HG02759 (cell line): ENCODE data around the gene SRRM1.
"Not testable (repeated sequence)": the region's sequence is repeated elsewhere in the genome, so short reads cannot be mapped to it uniquely, and the experiment has no call there.

Experiments
- ATAC-seq: cut with Tn5 transposase; IDR thresholded peaks from one replicate; pipeline ENCODE4 v1.9.1; 2021; ENCODE audit warnings: mild to moderate bottlenecking, moderate library complexity; ENCODE audit not compliant: unreplicated experiment

SRRM1 gene

DNA sequence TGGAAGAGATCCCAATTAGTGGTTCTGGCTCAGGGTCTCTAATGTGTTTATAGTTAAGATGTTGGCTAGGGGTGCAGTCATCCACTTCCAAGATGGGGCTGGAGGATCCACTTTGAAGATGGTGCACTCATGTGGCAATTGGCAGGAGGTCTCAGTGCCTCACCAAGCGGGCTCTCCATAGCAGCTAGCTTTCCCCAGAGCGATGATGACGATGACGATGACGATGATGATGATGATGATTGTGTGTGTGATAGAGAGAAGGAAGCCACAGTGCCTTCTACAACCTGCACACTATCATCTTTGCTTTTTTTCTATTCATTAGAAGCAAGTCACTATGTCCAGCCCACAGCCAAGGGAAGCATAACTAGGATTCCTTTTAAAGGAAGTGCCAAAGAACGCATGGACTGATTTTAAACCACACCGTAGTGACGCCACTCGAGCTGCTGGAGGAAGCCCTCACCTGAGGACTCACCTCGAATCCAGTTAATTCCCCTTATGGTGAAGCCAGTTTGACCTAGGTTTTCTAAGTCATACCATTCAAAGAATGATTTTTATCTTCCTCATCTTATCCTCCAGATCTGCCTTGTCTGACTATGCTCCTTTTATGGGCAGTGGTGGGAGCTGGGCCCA lies 49.4 kb downstream of the SRRM1 start:
- no peak for ATAC-seq

DNA sequence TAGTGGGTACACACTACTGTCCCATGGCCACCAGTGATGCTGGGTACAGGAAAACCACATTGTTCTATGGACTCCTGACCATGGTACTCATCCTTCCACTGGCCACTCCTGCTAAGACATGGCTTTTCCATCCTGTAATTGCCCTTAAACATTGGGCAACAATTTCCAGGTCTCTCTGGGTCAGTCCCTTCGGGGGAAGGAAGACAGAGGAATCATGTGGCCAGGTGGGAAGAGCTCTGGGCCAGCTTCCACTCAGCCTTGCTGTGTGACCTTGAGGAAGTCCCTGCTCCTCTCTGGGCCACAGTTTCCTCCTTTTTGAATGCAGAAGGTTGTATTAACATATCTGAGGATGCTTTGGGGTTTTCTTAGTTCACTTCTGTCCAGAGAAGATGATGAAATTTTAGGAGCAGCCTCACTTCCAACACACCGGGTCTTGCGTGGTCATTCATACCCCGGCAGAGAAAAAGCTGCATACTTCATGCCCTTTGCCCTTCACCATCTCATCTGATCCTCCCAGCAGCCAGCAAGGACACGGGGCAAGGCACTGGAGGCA lies 50.8 kb downstream of the SRRM1 start:
- ATAC-seq, result no peak

DNA sequence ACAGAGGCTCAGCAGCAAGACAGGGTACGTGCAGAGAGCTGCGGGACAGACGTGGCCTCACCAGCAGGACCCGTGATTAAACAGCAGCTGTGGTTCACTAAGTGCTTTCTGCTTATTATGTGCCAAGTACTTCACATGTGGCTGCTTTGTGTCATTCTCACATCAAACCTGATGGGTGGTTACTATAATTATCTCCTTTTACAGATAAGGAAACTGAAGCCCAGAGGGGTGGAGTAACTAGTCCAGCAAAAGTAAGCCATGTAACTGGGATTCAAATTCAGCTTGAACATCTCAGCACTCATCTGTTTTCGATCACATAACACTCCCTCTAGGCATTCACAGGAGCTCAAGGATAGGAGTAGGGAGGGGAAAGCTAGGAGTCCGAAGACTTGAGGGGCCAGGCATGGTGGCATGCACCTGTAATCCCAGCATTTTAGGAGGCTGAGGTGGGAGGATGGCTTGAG lies 51.3 kb downstream of the SRRM1 start:
- ATAC-seq, result no peak

DNA sequence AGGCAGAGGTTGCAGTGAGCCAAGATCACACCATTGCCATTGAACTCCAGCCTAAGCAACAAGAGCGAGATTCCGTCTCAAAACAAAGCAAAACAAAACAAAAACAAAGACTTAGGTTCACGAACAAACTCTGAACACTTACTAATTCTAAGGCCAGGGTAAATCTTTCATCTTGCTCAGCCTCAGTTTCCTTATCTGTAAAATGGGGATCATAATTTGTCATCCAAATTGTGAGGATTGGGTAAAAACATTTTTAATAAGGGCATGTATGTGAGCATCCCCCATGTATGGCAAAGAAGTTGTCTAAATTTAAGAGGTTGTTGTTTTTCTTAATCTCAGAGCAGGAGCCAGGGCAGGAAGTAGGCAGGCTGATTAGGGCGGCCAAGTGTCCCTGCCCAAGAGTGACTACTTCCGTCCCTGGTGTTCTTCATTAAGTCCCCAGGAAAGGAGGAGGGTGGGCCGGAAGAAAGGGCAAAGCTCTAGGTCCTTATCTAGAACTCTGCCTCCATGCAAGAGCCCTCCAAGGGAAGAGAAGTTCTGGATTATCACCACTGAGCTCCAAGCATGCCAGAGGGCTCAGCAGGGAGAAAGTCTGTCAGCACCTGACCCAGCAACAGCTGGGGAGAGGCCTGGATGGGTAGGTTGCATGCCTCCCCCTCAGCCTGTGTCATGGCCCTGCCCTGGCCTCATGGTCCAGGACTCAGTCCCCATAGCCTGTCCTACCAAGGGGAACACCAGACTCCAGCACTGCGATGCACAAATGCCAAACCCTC lies 52.3 kb downstream of the SRRM1 start:
- ATAC-seq, result no peak

DNA sequence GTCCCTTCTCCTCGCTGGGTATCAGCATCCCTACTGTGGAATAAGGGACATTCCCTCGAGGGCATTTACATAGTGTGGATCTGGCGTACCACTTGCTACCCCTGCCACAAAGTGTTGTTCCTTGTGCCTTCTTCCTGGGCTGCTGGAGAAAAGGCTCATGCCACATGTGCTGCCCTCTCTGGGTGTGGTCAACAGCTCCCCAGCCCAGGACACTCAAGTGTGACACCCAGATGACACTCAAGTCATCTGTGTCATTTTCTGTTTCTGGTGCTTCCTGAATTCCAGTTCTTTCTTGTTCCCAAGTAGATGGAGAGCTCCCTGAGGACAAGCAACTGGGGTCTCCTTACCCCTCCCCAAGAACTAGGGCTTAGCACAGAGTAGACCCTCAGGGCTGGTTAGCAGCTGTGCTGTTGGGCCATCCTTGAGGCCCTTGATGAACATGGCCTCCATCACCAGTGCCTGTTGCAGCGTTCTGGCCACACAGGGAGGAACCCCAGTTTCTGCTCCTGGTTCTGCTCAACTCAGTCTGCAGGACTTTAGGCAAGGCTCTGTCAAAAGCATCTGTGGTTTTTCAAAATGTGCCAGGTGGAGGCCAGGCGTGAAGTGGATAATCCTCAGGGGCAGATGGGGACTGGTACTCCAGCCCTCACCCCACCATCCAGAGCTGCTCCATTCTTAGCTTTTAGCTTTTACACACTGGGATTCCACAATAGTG lies 53.1 kb downstream of the SRRM1 start:
- no peak for ATAC-seq

DNA sequence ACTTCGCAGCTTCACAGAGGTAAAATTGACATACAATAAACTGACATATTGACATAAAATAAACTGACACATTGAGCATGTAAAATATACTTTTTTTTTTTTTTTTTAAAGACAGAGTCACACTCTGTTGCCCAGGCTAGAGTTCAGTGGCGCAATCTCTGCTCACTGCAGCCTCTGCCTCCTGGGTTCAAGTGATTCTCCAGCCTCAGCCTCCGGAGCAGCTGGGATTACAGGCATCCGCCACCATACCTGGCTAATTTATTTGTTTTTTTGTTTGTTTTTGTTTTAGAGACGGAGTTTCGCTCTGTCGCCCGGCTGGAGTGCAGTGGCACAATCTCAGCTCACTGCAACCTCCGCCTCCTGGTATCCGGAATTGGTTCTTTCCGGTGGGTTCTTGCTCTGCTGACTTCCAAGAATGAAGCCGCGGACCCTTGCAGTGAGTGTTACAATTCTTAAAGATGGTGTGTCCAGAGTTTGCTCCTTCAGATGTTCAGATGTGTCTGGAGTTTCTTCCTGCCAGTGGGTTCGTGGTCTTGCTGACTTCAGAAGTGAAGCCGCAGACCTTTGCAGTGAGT lies 53.7 kb downstream of the SRRM1 start:
- no peak for ATAC-seq

DNA sequence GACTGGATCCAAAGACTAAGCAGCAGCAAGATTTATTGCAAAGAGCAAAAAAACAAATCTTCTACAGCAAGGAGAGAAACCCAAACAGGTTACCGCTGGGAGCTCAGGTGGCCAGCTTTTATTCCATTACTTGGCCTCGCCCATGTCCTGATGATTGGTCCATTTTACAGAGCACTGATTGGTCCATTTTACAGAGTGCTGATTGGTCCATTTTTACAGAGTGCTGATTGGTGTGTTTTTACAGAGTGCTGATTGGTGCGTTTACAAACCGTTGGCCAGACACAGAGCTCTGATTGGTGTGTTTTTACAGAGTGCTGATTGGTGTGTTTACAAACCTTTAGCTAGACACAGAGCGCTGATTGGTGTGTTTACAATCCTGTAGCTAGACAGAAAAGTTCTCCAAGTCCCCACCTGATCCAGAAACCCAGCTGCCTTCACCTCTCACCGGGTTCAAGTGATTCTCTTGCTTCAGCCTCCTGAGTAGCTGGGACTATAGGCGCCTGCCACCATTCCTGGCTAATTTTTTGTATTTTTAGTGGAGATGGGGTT lies 54.4 kb downstream of the SRRM1 start:
- not testable (repeated sequence) for ATAC-seq

DNA sequence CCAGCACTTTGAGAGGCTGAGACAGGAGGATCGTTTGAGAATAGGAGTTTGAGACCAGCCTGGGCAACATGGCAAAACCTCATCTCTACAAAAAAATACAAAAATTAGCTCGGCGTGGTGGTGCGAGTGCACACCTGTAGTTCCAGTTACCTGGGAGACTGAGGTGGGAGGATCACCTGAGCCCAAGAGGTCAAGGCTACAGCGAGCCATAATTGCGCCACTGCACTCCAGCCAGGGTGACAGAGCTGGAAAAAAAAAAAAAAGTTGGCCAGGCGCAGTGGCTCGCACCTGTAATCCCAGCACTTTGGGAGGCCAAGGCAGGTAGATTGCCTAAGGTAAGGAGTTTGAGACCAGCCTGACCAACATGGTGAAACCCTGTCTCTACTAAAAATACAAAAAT lies 55.2 kb downstream of the SRRM1 start:
- ATAC-seq, result not testable (repeated sequence)

DNA sequence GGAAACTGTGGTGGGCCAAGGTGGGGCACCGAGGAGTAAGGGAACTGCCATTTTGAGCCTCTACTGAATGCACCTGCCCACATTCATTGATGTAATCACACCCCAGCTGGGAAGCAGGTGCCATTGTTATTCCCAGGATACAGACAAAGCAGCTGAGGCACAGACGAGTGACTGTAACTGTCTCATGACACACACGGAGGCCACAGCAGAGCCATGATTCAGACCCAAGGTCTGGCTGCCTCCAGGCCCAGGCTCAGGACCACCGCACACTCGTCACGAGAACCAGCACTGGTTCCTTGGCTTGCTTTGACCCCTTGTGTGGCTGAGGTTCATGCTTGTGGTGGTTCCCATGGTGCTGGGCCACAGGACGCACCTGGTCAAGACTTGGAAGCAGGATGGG lies 56.5 kb downstream of the SRRM1 start:
- no peak for ATAC-seq

DNA sequence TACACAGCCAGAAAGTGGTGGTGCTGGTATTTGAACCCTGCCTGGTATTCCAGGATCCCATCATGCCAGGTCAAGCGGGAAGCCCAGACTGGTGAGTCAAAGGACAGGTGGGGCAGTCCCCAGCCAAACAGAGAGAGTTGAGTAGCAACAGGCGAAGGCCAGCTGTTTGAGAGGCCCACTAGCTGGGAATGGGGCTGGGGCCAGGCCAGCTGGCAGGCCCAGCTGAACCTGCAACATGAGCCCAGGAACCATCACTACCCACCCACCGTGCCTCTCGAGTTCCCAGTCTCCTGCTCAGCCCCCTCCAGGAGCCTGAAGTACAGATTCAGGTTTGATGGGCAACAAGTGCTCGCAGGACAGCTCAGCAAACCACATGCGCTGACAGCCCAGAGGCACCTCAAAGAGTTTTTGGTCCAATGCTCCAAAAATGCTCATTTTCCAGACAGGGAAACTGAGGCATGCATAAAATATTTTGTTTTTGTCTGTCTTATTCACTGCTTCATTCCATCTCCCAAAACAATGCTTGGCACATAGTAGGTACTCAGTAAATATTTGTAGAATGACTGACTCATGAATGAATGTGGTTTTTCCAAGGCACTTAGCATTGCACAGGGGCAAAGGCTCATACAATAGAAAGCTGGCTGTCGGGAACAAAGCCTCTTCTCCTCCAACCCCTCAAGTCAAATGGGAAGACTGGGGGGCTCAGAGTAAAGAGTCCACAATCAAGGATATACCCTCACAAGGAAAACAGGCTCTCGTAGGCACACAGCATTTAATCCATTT lies 59.6 kb downstream of the SRRM1 start:
- ATAC-seq, result no peak

DNA sequence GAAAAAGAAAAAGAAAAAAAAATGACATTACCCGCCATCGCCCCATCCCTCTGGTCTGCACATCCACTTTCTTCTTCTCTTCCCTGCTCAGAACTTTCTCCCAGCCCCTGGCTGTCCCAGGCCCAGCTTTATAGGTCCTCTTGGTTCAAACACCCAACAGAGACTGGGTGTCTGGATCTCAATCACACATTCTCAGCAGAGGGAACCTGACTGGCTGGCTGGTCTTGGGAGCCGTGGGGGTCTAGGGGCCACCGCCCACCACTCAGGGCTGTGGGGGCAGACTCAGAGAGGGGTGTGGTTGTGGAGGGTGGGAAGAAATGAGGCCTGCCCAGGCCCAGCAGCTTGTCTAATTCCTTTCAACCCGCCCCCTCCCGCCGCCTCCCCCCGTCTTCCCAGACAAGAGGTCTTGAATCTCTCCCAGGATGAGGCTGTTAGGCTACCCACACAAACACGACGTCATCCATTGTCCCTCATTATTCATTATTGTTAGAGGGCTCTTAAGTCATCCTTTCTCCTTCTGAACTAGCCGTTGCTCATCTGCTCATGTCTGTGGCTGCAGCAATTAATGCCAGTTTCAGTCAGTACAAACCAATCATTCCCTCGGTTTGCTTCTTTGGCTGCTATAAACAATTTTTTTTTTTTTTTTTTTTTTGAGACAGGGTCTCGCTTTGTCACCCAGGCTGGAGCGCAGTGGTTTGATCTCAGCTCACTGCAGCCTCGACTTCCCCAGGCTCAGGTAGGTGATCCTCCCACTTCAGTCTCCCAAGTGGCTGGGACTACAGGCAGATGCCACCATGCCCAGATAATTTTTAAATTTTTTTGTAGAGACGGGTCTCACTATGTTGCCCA lies 61.5 kb downstream of the SRRM1 start:
- ATAC-seq, result no peak

DNA sequence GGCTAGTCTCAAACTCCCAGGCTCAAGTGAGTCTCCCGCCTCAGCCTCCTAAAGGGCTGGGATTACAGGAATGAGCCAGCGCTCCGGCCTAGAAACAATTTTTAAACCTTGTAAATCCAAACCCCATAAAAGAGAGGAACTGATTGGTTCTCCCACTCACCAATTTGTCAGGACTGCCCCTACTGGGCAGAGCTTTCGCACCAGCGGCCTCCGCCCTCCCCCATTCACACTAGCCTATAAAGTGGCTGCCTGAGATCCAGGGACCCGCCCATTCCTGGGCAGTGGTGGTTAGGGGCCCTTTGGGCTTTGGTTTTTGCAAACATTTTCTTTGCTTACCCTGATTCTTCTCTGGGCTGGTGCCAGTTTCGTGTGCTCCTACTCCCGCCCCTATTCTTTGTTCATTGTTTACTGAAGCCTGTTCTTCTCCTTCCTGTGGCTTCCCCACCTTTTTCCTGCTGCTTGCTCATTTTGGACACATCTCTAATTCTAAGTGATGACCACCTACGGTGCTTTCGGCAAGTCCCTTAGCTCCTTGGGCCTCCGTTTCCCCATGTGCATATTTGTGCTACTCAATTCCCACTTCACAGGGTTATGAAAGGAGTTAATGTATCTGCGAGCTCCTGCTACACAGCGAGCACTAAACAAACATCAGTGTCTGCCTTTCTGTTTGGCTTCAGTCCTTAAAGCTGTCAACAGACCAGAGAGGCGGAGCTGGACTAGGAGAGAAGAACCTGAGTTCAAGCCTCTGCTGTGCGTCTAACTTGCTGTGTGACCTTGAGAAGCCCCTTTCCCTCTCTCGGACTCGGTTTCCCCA lies 62.4 kb downstream of the SRRM1 start:
- no peak for ATAC-seq

DNA sequence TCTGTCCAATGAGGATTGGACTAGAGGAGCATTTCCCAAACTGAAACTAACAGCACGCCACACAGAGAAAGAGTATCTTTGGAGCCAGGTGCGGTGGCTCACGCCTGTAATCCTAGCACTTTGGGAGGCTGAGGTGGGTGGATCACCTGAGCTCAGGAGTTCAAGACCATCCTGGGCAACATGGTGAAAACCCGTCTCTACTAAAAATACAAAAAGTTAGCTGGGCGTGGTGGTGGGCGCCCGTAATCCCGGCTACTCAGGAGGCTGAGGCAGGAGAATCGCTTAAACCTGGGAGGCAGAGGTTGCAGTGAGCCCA lies 62.9 kb downstream of the SRRM1 start:
- not testable (repeated sequence) for ATAC-seq

DNA sequence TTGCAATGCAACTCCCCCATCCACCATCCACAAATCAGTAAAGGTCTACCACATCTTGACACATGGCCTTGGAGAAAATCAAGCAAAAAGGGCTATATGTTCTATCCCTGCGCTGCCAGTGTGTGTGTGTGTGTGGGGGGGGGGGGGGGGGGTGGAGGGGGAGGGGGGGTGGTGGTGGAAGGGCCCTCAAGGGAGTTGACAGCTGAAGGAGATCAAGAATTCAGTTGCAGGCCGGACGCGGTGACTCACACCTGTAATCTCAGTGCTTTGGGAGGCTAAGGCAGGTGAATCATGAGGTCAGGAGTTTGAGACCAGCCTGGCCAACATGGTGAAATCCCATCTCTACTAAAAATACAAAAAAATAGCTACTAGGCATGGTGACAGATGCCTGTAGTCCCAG lies 64.6 kb downstream of the SRRM1 start:
- no peak for ATAC-seq

DNA sequence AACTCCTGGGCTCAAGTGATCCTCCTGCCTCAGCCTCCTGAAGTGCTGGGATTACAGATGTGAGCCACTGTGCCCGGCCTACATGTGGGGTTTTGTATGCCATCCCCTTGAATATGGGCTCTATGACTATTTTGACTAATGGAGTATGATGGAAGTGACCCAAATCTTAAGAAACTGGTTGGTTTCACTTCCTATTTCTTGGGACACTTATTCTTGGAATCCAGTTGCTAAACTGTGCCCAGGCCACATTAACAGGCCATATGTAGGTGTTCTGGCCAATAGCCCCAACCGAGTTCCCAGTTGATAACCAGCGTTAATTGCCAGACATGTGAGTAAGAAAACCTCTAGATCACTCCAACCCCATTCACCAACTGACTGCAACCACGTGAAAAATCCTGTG lies 65.8 kb downstream of the SRRM1 start:
- no peak for ATAC-seq

DNA sequence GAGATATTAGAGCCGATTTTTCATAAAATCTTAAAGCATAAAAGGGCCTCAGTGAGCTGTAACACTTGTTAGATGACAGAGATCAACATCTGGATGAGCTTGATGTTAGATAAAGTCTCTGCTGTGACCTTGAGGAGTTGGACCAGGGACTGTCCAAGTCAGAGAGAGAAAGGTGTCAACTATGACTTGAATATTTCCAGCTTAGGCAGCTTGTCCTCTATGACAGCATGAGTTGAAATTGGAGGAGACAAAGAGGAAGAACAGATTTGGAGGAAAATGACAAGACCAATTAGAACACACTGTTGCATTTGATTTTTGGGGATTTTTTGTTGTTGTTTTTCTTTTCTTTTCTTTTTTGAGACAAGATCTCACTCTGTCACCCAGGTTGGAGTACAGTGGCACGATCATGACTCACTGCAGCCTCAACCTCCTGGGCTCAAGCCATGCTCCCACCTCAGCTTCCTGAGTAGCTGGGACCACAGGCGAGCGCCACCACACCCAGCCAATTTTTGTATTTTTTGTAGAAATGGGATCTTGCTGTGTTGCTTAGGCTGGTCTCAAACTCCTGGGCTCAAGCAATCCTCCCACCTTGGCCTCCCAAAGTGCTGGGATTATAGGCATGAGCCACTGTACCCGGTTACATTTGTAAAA lies 66.8 kb downstream of the SRRM1 start:
- ATAC-seq, result no peak

DNA sequence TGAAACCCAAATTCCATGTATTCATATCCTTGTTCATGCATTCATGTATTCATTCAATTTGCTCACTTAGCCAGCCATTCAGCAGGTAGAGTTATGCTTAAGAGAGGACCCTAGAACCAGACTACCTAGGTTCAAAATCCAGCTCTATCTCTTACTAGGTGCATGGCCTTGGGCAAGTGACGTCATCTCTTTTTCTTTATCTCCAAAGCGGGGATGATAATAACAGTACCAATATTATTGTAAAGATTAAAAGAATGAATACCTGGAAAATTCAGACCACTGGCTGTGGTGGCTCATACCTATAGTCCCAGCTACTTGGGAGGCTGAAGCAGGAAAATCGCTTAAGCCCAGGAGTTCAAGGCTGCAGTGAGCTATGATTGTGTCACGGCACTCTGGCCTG lies 68.2 kb downstream of the SRRM1 start:
- no peak for ATAC-seq

DNA sequence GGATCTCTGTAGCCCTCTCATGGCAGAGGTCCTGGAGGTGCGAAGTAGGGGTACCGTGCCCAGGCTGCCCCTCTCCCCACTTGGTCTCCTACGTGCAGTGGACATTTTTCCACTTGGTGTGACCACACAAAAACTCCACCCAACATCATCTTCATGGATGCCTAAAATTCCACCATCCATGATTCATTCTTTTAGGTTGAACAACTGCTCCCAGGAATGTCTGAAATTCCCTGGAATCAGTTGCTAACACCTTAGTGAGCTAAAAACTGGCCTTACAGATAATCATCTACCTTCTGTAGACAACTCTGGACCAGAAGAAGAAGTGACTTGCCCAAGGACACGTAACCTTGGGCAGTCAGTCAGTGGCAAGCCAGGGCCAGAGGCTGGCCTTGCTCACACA lies 70.1 kb downstream of the SRRM1 start:
- no peak for ATAC-seq
